GM21528 (cell line): ENCODE measurements around the gene MT1B.

ENCODE experiments used
- ATAC-seq: cut with Tn5 transposase; IDR thresholded peaks from one replicate; pipeline ENCODE4 v1.9.1; 2021; ENCODE audit warnings: mild to moderate bottlenecking, moderate library complexity; ENCODE audit not compliant: unreplicated experiment, low FRiP score

Gene MT1B

GRCh38 chr16:56683424-56684172 lies 31.9 kb downstream of the MT1B start:
- no peak for ATAC-seq

DNA sequence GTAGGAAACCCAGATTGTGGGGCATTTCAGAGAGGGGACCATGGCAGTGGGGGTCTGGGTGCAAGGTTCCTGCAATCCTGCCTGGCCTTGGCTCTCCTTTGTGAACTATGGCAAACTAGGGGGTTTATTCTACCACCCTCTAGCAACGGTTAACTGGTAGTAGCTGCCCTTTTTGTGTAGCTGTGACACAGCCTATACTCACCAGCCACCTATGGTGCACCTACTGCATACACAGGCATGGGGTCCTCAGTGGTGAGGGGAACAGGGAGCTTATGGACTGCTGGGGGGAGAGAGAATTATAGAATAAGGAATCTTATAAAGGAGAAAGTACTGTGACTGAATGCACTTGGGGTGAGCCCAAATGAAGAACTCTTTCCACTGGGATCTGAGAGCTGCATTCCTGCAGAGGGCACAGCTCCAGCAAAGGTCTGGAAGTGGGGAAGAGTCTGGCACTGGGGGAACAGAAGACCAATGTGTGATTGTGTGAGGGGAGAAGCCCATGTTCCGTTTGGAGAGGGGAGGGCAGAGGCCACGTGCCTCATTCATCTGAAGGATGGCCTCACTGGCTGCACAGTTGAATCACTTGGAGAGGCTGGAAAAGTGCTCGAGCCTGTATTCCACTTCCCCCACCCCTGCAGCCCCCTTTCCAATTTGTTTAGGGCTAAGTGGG lies 32.7 kb downstream of the MT1B start:
- no peak for ATAC-seq

GRCh38 chr16:56684926-56685590 lies 33.4 kb downstream of the MT1B start:
- no peak for ATAC-seq

DNA sequence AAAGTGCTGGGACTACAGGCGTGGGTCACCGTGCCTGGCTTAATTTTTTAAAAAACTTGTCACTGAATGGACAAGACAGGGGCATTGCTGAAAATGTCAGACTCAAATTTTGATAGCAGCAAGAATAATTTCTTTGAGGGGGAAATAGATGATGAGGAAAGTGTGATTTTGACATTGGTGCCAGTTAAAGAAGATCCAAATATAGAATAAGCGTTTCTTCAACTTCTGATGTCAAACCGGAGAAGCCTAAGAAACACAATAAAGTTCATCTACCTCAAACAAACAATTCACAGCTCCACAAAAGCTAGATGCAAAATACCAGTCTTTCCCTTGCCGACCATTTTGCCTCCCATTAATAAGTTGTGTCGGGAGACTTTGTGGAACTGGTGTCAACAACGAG lies 35.1 kb downstream of the MT1B start:
- ATAC-seq = no peak

DNA sequence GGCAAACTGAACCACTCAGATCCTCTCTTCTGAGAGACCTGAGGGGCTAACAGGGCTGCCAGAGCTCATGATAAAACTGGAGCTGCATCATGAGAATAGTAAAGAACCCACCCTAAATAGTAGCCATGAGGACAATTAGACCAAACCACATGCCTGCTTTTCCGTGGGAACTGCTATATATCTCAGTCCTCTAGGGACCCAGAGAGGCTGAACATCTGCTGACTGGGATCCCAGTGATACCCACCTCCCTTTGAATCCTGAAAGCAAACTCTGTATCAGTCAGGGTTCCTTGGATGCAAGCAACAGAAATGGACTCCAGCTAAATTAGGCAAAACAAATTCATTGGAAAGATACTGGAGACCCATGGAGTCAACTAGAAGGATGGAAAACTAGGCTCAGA lies 37.1 kb downstream of the MT1B start:
- no peak for ATAC-seq

DNA sequence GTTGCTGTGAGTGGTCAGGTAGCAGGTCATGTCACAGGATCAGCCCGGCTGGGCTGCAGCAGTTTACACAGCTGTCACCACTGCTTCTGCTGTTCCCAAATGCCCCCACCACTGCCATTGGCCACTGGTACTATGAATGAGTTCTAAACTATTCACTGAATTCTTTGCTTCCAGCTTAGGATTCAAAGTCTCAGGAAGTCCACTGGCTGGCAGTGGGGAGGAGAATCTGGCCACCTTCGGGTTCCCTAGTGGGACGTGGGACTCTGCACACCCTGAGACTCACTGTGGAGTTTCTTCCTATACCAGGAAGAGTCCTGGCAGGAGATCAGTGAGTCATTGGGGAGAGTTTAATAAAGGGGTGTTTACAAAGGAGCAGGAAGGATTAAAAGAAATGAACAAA lies 37.5 kb downstream of the MT1B start:
- ATAC-seq = no peak

DNA sequence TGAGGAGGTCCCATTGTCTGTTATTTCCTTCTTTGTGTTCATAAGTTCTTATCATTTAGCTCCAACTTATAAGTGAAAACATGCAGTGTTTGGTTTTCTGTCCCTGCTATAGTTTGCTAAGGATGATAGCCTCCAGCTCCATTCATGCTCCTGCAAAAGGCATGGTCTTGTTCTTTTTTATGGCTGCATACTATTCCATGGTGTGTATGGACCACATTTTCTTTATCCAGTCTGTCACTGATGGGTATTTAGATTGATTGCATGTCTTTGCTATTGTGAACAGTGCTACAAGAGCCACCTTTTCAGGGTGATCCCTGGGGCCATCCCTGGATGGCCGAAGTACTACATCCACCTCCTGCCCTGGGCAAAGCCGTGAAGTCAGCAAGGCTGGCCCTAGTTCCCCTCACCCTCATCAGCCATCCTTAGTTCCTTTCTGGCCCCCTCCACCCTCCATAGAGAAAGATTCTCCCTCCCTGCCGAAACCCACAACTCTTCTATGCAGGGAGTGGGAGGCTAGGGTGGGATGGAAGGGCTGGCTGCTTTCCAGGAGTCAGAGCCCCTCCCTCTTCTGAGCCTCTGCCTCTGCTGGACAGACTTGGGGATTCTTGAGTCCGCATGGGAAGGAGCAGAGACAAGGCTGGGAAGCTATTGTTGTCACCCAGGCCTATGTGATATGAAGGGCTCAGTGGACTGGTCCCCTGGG lies 38.9 kb downstream of the MT1B start:
- ATAC-seq = no peak

- no peak for ATAC-seq
Measured at GRCh38 chr16:56691885-56692284, 40.2 kb downstream of the MT1B start.

DNA sequence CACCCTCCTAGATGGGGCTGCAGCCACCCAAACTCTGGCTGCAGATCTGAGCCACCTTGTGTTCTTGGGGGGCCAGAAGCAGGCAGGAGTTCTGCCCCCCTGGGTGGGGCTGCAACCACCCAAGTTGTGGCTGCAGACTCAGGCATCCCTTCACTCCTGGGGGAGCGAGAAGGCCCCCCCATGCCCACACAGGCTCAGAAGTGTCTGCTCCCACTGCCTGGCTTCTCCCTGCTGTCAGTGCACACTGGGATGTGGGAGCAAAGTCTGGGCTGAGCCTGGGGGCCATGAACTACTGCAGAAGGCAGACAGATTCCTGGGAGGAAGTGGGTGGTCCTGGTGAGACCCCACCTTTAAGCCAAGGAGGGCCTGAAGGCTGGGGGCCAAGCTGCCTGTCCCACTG lies 43.6 kb downstream of the MT1B start:
- ATAC-seq = no peak

DNA sequence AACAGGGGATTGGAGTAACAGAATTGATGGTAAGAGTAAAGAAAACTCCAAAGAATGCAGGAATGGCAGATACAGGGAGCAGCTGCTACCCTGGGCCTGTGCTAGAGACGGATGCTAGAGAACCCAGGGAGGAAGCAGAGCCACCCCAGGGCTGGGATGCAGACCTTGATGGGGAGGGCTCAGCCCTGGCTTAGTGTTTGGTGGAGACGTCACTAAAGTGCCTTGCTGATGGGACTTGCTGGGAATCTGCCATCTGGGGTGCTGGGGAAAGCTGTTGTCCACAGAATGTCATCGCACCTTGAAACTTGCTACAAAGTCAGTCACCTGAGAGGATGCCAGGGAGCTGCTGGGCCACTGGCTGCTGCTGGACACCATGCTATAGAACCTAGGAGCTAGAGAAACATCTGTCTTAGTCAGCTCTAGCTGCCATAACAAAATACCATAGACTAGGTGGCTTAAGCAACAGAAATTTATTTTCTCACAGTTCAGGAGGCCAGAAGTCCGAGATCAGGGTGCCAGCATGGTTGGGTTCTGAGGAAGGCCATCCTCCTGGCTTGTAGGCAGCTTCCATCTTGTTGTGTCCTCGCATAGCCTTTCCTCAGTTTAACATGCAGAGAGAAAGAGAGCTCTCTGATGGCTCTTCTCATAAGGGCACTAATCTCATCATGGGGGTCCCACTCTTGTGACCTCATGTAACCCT lies 45.9 kb downstream of the MT1B start:
- no peak for ATAC-seq

DNA sequence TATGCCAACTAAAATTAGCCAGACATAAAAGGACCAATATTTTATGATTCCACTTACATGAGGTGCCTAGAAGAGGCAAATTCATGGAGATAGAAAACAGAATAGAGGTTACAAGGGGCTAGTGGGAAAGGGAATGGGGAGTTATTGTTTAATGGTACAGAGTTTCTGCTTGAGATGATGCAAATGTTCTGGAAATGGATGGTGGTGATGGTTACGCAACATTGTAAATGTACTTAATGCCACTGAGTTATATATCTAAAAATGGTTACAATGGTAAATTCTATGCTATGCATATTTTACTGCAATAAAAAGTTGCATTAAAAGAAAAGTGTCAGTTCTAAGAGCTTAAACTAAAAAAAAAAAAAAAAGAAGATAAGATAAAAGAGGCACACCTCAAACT lies 48.5 kb downstream of the MT1B start:
- no peak for ATAC-seq

GRCh38 chr16:56700631-56701030 lies 48.9 kb downstream of the MT1B start:
- ATAC-seq = no peak

GRCh38 chr16:56701534-56701933 lies 49.8 kb downstream of the MT1B start:
- no peak for ATAC-seq
